ENCODE measurements around the gene CLSTN2.

Gene CLSTN2

DNA sequence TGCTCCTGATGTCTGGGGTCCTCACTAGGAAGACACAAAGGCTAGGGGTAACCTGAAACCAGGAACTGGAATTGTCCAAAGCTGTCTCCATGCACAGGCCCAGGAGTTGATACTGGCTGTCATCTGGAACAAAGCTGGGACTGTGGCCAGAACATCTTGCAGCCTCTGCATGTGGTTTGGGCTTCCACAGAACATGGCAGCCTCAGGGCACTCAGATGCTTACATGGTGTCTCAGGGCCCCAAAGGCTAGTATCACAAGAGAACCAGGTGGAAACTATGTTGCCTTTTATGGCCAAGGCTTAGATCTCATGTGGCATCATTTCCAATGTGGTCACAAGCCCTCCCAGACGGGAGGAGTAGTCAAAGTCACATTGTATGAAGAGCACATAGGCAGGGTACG is 407.7 kb downstream of the CLSTN2 start:
- DNase-seq (ENCODE audit: extremely low read depth, low read depth) = no peak
- TF ChIP-seq, protein P1, sequence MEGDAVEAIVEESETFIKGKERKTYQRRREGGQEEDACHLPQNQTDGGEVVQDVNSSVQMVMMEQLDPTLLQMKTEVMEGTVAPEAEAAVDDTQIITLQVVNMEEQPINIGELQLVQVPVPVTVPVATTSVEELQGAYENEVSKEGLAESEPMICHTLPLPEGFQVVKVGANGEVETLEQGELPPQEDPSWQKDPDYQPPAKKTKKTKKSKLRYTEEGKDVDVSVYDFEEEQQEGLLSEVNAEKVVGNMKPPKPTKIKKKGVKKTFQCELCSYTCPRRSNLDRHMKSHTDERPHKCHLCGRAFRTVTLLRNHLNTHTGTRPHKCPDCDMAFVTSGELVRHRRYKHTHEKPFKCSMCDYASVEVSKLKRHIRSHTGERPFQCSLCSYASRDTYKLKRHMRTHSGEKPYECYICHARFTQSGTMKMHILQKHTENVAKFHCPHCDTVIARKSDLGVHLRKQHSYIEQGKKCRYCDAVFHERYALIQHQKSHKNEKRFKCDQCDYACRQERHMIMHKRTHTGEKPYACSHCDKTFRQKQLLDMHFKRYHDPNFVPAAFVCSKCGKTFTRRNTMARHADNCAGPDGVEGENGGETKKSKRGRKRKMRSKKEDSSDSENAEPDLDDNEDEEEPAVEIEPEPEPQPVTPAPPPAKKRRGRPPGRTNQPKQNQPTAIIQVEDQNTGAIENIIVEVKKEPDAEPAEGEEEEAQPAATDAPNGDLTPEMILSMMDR (IDR thresholded peaks at IDR 0.05; ENCODE audit: low read depth, low read length) = no peak

DNA sequence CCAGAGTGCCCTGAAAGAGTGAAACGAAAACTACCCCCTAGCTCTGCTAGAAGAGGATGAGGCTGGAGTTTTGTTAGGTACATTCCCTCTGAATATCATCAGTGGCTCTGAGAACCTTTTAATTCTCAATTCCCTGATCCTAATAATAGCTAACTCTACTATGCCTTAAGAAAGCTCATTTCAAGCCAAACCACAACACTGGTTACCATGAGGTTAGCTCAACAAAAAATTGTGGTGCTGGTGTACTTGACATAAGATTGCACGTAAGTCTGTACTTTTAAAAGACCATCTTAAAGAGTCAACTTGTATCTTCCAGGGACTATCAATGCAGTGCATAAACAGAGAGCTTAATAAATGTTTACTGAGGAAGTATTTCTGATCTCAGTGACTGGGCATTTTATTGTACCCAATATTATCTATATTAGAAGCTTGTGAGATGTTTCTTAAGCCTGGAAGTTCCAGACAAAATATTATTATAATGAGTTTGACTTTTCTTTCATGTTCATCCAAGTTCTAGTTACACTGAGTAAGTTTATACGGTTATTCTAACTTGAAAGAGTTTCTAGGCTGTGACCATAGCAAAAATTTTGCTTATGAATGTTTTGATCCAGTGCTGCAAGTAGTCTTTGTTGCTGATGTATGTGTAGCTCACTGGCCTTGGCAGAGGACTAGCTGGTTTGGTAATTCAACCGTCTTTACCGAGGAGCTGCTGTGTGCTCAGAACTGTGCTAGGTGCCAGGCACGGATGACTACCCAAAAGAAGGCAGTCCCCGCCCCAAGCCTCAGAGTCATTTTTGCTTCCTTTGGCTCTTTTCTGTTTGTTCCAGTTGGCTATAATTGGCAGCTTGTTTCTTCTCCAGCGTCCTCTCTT is 408.5 kb downstream of the CLSTN2 start:
- TF ChIP-seq, protein P1 (IDR thresholded peaks at IDR 0.05; ENCODE audit: low read depth, low read length) = no peak
- no peak for DNase-seq (ENCODE audit: extremely low read depth, low read depth)

- DNase-seq (ENCODE audit: extremely low read depth, low read depth) = no peak
- TF ChIP-seq, protein P1 (IDR thresholded peaks at IDR 0.05; ENCODE audit: low read depth, low read length) = no peak
Measured at GRCh38 chr3:140344082-140344454, 409.1 kb downstream of the CLSTN2 start.

GRCh38 chr3:140344601-140345205 is 409.7 kb downstream of the CLSTN2 start:
- TF ChIP-seq, protein P1 (IDR thresholded peaks at IDR 0.05; ENCODE audit: low read depth, low read length) = no peak
- DNase-seq (ENCODE audit: extremely low read depth, low read depth) = no peak

DNA sequence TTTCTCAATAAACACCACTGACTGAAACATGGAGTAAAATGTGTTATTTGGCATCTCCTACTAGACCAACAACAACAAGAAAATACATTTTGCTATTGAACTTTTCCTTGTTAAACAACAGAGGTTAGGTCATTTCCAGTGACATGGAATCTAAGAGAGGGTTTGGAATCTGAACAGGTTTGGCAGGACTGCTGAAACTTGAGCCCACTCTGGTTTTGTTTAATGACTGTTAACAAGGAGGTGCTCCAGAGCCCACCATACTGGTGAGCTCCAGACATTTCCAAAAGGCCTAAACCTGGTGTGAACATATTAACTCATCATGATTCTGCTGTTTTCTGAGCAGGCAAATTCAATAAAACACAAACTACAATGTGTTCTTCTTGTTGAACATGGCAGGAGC is 412.2 kb downstream of the CLSTN2 start:
- TF ChIP-seq, protein P1 (IDR thresholded peaks at IDR 0.05; ENCODE audit: low read depth, low read length) = no peak
- DNase-seq (ENCODE audit: extremely low read depth, low read depth) = no peak

DNA sequence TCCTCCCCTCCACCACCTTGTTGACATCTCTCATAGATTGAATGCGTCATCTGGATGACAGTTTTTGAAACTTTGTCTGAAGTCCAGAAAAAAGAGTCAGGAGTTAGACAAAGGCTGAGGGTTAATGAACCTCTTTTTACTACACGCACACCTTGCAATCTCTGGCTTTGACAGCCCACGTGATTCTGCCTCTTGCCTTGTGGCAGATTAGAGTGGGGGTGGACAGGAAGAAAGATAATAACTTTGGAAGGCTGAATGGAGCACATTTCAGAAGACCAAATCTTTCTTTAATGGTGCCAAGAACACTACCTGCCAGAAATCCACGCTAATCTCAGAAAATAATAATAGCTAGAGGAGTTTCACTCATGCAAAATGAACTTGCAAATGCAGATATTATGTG is 415.0 kb downstream of the CLSTN2 start:
- DNase-seq (ENCODE audit: extremely low read depth, low read depth) = no peak
- TF ChIP-seq, protein P1 (IDR thresholded peaks at IDR 0.05; ENCODE audit: low read depth, low read length) = no peak

GRCh38 chr3:140351466-140351865 is 416.5 kb downstream of the CLSTN2 start:
- TF ChIP-seq, protein P1 (IDR thresholded peaks at IDR 0.05; ENCODE audit: low read depth, low read length) = no peak
- no peak for DNase-seq (ENCODE audit: extremely low read depth, low read depth)
